GM19467 (cell line): ENCODE measurements around the gene STARD7.
A peak's percentile ranks its signal among the peaks of the same experiment; 100 is the strongest.

Experiments used
- ATAC-seq: cut with Tn5 transposase; IDR thresholded peaks from one replicate; pipeline ENCODE4 v1.9.1; 2021; ENCODE audit warnings: mild to moderate bottlenecking, moderate library complexity; ENCODE audit not compliant: unreplicated experiment

STARD7 gene

DNA sequence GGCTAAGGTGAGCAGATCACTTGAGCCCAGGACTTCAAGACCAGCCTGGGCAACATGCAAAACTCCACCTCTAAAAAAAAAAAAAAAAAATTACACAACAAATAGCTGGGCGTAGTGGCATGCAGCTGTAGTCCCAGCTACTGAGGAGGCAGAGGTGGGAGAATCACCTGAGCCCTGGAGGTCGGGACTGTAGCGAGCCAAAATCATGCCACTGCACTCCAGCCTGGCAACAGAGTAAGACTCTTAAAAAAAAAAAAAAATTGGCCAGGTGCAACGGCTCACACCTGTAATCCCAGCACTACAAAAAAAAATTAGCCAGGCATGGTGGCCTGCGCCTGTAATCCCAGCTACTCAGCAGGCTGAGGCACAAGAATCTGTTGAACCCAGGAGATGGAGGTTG, 7.3 kb downstream of the STARD7 start:
- no peak for ATAC-seq

DNA sequence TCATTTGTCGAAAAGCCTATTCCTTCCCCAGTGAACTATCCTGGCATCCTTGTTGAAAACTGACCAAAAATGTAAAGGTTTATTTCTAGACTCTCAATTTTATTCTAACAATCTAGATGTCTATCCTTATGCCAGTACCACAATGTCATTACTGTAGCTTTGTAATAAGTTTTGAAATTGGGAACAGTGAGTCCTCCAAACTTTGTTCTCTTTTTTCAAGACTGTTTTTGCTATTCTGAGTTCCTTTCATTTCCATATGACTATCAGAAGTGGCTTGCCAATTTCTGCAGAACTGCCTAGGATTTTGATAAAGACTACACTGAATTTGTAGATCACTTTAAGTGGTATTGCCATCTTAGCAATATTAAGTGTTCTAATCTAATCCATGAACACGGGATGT, 9.7 kb downstream of the STARD7 start:
- no peak for ATAC-seq

DNA sequence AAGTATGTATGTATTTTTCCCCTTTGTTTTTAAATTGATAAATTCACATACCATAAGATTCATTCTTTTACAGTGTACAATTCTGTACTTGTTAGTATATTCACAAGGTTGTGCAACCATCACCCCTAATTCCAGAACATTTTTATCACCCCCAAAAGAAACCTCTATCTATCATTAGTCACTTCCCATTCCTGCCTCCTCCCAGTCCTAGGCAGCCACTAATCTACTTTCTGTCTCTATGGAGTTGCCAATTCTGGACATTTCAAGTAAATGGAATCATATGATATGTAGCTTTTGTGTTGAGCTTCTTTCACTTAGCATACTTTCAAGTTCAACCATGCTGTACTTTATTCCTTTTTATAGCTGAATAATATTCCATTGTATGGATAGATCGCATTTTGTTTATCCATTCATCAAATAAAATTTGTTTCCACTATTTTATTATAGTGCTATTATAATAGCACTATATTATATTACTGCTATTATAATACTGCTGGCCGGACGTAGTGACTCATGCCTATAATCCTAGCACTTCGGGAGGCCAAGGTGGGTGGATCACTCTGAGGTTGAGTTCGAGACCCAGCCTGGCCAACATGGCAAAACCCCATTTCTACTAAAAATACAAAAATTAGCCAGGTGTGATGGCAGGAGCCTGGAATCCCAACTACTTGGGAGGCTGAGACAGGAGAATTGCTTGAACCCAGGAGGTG, 10.9 kb downstream of the STARD7 start:
- ATAC-seq: no peak

DNA sequence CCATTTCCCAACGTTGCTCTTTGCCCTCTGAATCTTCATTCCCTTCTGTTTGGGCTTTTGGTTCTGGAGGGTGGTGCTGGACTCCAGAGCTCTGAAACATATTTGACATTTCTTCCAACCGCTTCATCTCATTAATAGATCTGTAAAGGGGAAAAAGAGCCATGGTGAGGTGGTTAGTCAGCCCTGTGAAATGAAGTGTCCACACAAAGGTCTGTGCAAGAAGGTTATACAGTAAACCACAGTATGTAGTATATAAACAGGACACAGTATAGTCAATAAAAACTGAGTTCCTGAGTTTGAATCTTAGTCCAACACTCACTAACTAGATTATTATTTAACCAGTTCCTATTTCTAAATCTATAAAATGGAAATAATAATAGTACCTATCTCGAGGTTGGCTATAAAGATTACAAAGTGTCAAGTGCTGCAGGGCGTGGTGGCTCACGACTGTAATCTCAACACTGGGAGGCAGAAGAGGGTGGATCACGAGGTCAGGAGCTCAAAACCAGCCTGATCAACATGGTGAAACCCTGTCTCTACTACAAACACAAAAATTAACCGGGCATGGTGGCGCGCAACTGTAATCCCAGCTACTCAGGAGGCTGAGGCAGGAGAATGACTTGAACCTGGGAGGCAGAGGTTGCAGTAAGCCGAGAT, 13.1 kb downstream of the STARD7 start:
- ATAC-seq: no peak

DNA sequence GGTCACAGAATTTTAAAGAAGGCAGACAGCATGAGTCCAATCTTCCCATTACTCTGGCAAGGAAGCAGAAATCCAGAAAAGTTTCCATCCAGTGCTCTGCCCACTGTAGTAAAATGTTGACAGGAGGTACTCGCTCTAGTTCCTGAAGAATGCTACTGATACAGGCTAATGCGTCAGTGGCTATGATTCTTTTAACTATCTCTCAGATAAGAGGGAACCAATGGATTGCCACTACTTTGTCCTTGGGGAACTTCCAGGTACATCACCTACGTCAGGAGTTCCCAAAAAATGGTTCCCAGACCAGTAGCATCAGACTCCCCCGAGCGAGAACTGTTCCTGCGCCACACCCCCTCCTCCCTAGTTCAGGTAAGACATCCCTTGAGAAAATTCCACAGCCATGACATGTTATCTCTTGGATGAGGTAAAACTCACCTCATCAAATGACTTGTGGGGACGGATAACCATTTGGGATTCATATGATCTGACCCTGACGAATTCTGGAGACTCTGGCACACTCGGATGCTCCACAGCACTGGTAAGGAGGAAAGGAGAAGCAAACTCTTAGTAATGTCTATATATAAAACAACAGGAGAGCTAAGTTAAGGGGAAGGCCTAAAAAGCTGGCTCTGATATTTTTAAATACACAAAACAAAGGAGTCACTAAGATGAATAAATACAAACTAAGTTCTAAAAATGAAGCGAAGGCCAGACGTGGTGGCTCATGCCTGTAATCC, 16.5 kb downstream of the STARD7 start:
- no peak for ATAC-seq

DNA sequence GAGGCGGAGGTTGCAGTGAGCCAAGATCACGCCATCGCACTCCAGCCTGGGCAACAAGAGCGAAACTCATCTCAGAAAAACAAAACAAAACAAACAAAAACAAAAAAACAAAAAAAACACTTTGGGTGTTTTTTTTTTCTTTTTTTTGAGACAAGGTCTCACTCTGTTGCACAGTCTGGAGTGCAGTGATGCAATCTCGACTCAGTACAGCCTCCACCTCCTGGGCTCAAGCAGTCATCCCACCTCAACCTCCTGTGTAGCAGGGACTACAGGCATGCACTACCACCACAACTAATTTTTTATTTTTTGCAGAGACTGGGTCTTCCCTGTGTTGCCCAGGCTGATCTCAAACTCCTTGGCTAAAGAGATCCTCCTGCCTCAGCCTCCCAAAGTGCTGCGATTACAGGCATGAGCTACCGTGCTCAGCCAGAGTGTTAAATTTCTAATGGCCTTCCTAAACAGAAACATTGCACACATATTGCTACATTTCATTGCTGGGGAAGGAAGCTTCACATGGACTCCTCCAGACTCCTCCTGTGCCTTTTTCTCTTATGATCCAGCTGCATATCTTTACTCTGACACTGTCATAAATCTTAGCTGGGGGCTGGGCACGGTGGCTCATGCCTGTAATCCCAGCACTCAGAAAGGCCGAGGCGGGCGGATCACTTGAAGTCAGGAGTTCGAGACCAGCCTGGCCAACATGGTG, 19.7 kb downstream of the STARD7 start:
- ATAC-seq: no peak

DNA sequence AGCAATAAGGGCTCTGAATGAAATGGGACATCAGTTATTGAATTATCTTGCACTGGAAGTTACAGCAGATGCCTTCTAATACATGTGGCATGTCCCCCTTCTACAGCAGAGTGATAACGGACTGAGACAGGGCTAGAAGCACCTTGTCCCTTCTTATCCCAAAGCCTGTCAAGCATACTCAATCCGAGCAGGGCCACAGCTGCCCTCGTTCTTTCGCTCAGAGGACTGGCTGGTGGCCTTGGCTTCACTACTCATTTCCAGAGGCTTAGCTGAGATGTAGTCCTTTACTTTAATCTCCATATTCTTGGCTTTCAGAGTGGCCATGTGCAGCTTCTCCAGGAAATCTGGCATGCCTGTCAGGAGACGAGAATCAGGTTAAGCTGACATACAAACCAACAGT, 22.1 kb downstream of the STARD7 start:
- ATAC-seq: no peak

DNA sequence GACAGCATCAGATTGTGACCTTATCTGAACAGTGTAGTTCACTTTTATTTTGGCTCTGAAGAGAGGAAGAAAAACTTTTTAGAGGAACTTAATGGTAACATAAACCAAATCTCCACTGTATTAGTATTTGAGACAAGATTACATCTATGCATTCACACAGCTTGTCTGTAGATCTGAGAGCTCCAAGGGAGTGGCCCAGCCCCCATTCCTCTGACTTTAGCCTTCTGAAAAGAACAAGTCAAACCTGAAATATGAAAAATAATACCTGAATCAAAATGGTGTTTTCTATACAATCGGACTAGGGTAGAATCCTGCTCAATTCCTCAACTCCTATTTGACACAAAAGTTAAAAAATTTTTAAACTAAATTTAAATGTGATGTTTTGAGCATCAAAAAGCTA, 23.1 kb downstream of the STARD7 start:
- no peak for ATAC-seq

DNA sequence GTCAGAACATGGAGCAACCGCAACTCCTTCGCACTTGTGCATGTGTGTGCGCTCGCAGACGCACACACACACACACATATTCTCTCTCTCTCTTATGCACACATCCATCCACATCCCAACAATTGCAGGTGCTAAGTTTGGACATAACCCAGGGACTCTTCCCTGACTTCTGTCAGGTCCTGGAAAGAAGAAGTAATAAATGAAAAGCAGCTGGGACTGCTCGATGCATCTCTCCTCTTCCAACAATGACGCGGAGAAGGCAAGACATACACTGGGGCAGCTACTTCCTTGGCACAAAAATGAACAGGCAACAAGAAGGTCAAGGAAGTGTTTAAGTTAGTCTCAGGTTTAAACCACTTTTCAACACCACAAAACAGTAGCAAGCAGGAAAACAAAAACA, 23.6 kb downstream of the STARD7 start:
- ATAC-seq: no peak

DNA sequence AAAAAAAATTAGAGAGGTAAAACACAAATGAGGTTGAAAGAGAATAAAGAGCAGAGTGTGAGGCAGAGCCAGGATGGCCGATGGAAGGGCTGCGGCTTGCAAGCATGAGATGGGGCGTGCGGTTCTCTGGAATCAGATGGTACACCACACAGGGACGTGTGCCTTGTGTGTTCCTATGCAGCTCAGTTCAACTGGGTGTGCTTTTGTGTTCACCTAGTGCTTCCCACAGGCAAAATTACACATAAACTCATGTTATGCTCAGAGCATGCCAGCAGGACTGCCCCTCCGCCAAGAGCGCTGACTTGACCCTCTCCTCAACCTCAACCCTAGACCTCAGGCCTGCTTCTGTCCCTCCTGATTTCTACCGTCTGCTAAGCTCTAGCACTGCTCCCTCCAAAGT, 24.4 kb downstream of the STARD7 start:
- ATAC-seq: no peak

DNA sequence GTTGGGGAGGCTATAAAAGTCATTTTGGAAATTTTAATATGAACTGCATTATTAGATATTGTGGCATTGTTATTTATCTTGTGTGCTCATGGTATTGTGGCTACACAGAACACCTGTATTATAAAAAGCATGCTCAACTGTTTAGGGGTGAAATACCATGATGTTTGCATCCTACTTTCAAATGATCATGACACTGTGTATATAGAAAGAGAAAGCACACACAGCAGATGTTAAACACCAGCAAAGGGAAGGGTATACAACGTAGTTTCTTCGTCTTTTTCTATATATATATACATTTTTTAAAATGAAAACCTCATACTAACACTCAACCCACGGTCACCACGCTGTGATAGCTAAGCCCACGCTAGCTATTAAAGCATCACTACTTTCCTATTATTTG, 27.1 kb downstream of the STARD7 start:
- ATAC-seq: no peak

DNA sequence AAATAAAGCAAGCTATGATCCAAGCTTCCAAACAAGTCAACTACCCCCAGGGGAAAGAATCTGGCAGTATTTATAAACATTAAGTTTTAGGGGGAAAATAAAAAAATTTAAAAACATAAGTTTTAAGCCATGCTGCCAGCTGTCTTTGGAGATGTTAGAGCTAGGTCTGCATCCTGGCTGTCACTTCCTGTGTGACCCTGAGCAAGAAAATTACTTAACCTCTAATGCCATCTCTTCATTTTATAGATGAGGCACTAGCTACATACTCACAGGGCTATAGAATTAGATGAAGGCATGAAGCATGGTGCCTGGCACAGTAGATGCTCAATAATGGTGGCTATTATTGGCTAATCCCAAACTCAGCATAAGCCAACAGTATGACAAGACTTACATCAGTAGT, 28.1 kb downstream of the STARD7 start:
- ATAC-seq: no peak

DNA sequence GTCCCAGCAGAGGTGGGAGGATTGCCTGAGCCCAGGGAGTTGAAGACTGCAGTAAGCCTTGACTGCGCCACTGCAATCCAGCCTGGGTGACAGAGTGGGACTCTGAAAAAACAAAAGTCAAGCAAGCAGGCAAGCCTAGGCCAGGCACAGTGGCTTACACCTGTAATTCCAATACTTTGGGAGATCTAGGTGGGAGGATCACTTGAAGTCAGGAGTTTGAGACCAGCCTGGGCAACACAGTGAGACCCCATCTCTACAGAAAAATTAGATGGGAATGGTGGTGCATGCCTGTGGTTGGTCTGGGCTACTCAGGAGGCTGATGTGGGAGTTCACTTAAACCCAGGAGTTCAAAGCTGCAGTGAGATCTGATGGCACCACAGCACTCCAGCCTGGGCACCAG, 28.6 kb downstream of the STARD7 start:
- no peak for ATAC-seq

DNA sequence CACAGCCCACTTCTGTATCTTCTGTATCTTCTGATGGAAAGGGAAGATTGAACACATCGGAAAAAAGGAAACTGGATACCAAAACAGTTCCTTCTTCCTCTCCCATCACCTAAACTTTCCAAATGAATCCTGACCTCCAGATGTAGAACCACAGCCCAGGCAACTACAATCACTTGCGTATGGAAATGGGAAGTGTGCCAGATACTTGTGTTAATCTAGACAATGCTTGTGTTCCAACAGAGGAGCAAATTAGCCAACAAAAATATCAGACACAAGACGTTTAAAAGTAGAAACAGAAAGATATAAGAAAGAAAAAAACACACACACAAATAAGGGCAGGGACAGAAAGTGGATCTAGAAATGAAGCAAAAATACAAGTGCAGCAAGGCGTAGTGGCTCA, 32.0 kb downstream of the STARD7 start:
- ATAC-seq: no peak

DNA sequence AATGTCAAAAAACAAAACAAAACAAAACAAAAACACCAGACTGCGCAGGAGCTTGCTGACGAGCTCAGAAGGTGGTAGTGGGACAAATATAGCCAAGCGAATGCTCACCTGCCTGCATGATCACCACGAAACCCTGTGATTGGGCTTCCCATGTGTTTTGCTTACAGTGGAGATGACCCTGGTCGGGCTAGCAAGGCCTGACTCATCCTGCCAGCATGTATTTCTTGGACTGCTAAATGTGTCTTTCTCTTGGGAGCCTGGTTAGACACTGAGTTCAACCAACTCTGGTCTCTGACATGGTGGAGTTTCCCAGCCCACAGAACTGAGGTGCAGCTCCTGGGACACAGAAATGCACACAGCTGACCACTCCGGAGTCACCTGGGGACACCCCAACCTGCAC, 32.7 kb downstream of the STARD7 start:
- no peak for ATAC-seq

DNA sequence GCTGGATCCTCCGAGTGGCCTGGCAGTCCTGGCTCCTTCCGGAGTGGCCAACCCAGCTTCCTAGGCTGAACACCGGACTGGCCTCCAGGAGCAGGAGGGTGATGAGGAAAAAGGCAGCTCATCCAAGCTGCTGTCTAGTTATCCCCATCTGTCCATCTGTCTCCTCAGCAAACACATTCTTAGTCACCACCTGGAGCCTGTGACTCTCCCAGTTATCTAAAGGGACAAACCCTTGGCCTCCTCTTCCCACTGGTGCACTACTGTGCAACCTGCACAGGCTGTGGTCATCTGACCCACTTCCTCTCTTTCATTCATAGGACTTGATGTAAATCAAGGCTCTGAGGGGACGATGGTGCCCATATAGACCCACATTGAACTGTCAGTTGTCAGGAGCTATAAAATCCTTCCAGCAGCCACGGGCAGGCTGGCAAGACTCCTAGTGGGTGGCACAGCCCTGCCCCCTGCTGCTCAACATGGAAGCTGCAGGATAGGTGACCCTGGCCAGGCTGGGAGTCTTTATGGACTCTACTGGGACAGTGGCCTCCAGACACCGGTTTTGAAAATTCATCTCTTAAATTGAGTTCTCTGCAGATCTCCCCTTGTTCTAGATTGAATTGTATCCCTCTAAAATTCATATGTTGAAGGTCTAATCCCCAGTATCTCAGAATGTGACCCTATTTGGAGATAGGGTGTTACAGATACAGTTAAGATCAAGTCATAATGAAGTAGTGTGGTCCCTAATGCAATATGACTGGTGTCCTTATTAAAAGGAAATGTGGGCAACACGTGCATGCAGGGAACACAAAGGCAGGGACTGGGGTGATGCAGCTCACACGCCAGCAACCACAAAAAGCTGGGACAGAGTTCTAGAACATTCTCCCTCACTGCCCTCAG, 34.1 kb downstream of the STARD7 start:
- peak; percentile 76 for ATAC-seq

DNA sequence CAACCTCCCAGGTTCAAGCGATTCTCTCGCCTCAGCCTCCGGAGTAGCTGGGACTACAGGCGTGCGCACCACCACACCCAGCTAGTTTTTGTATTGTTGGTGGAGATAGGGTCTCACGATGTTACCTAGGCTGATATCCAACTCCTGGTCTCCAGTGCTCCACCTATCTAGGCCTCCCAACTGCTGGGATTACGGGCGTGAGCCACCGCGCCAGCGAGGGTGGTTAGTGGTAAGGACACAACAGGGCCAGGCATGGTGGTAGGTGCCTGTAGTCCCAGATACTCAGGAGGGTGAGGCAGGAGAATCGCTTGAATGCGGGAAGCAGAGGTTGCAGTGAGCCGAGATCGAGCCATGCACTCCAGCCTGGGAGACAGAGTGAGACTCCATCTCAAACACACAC, 36.8 kb downstream of the STARD7 start:
- ATAC-seq: no peak

DNA sequence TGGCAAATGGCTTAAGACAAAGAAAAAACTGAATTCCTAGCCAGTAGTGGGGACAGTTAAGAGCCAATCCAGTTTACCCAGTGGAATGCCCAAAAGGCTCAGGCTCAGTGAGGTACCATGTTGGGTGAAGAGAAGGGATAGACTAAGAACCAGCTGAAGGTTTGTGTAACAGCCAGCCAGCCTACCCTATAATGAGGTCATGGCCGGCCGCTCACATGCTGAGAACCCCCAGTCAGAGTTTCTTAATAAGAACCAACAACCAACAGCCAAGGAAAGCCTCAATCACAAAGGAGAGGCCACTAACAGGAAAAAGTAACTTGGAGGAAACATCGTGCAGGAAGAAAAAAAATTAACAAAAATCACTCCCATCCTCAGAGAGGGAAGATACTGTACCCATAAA, 38.0 kb downstream of the STARD7 start:
- no peak for ATAC-seq

DNA sequence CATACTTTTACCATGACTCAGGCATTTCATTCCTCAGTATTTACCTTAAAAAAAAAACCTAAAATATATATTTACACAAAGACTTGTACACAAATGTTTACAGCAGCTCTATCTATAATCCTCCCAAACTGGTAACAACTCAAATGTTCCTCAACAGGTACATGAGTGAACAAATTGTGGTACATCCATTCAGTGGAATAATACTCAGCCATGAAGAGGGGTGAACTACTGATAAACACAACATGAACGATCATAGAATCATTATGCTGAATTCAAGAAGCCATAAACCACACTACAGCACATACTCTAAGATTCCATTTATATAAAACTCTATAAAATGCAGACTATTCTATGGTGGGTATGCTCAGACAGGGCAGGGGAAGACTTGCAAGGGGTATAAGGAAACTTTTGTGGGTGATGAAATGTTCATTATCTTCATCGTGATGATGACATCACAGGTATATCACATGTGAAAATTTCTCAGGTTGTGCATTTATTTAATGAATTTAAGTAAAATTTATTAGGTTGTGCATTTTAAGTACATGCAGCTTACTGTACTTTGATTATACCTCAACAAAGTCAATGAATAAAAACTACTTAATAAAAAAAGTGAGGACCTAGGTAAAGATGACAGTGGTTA, 38.6 kb downstream of the STARD7 start:
- no peak for ATAC-seq

DNA sequence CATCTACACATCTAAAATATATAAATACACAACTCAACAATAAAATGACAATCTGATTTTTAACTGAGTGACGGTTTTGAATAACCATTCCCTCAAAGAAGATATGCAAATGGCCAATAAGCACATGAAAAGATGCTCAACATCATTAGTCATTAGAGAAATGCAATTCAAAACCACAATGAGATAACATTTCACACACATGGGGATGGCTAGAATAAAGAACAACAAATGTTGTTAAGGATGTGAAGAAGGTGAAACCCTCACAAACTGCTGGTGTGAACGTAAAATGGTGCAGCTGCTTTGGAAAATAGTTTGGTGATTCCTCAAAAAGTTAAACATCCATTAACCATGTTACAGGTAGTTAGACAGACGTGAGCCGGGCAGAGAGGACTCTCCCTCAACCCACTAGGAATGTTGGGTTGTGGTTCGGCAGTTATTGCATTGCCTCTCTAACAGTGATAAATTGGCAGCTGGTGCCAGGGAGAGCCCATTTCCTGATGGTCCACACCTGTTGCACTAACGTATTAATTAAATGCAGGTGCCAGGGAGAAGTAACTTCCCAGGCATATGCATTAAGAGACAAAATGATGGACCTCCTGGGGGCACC, 41.1 kb downstream of the STARD7 start:
- no peak for ATAC-seq
